Testis (tissue), 2 donors: ENCODE results near the gene FAM107B.

Experiments
- CTCF ChIP-seq, 3 experiments: fragments of 450-650 bp in 2 of 3; fragments of 200-600 bp in 1 of 3; sonication (generic) in 1 of 3; IDR thresholded peaks; one replicate each; pipeline ENCODE4 v1.5.1; 2016 to 2019; ENCODE audit warnings: antibody characterized with exemption in 3 of 3, mild to moderate bottlenecking in 2 of 3, moderate library complexity in 1 of 3
- POLR2A ChIP-seq: fragments of 450-650 bp; IDR thresholded peaks from one replicate; pipeline ENCODE4 v1.6.1; 2017; ENCODE audit warnings: antibody characterized with exemption, mild to moderate bottlenecking, moderate library complexity

DNA sequence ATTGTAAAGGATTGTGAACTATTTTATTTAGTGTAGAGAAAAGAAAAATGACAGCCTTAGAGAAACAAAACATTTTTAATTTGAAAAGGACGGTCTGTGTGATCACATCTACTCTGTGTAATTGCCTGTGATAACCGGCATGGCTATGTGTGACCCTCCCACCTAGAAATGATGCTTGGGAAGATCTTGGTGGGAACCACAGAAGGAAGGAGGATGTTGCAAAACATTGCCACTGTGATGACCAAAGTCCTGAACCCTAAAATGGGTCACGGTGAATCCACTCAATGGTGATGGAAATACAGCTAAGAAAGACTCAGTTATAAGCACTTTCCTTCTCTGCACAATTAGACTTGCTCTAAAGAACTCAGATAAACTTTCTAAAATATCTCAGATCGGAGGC, 222.7 kb downstream of the FAM107B start:
- TF ChIP-seq CTCF (IDR thresholded peaks at IDR 0.05) (no peak), POLR2A (no peak)
